Neural progenitor cell (in vitro differentiated cells): Measurements from ENCODE around the gene SH3TC1. TPM values are rescaled to one million over a fixed set of nuclear protein-coding genes. Genes with fewer than 3 reads are reported as not detected.

Experiments
- DNase-seq: peaks from one replicate; pipeline ENCODE4 v3.0.0-alpha.2; 2016; ENCODE audit warnings: low spot score
- H2AFZ ChIP-seq: fragments of 200-600 bp; sonication (generic); replicated peaks from 2 replicates; pipeline ENCODE4 v1.6.1; 2016; ENCODE audit warnings: antibody characterized with exemption
- H3F3A ChIP-seq: fragments of 200-600 bp; sonication (generic); 2 replicates; pipeline ENCODE4 v1.6.1; 2016; ENCODE audit warnings: antibody characterized with exemption, low read depth
- H3K27ac ChIP-seq: fragments of 200-600 bp; sonication (generic); 2 replicates; pipeline ENCODE4 v1.5.1; 2016; ENCODE audit warnings: mild to moderate bottlenecking
- H3K27me3 ChIP-seq: fragments of 200-600 bp; sonication (generic); 2 replicates; pipeline ENCODE4 v1.6.1; 2016; ENCODE audit warnings: mild to moderate bottlenecking, moderate library complexity
- H3K36me3 ChIP-seq: fragments of 200-600 bp; sonication (generic); 2 replicates; pipeline ENCODE4 v1.5.1; 2016
- H3K4me1 ChIP-seq: fragments of 200-600 bp; sonication (generic); 2 replicates; pipeline ENCODE4 v1.6.1; 2016; ENCODE audit warnings: mixed run types
- H3K4me2 ChIP-seq: fragments of 200-600 bp; sonication (generic); 2 replicates; pipeline ENCODE4 v1.6.1; 2016
- H3K4me3 ChIP-seq: fragments of 200-600 bp; sonication (generic); 2 replicates; pipeline ENCODE4 v1.5.1; 2016
- H3K79me2 ChIP-seq: fragments of 200-600 bp; sonication (generic); 2 replicates; pipeline ENCODE4 v1.6.1; 2016; ENCODE audit warnings: low read depth
- H3K9ac ChIP-seq: fragments of 200-600 bp; sonication (generic); 2 replicates; pipeline ENCODE4 v1.6.1; 2016
- H3K9me3 ChIP-seq: fragments of 200-600 bp; sonication (generic); 2 replicates; pipeline ENCODE4 v1.5.1; 2016; ENCODE audit warnings: low read depth
- H4K20me1 ChIP-seq: fragments of 200-600 bp; sonication (generic); 2 replicates; pipeline ENCODE4 v1.6.1; 2016; ENCODE audit warnings: low read depth
- H3K27ac Mint-ChIP-seq: 3 replicates; pipeline ENCODE4 v1.8.0; 2021; ENCODE audit warnings: mixed read lengths
- H3K27me3 Mint-ChIP-seq: 2 replicates; pipeline ENCODE4 v1.8.0; 2022; ENCODE audit warnings: low read depth, mild to moderate bottlenecking, inconsistent platforms, moderate library complexity, mixed read lengths; ENCODE audit not compliant: insufficient read depth
- H3K36me3 Mint-ChIP-seq: 3 replicates; pipeline ENCODE4 v1.8.0; 2021; ENCODE audit warnings: mixed read lengths
- H3K4me1 Mint-ChIP-seq: 3 replicates; pipeline ENCODE4 v1.8.0; 2021; ENCODE audit warnings: mixed read lengths
- H3K4me3 Mint-ChIP-seq: 3 replicates; pipeline ENCODE4 v1.8.0; 2021; ENCODE audit warnings: mild to moderate bottlenecking, moderate library complexity, mixed read lengths
- H3K9me3 Mint-ChIP-seq: 3 replicates; pipeline ENCODE4 v1.8.0; 2020; ENCODE audit warnings: mixed read lengths
- CTCF ChIP-seq: fragments of 200-600 bp; sonication (generic); IDR thresholded peaks from 2 replicates; pipeline ENCODE4 v1.5.1; 2017; ENCODE audit warnings: antibody characterized with exemption, mild to moderate bottlenecking
- EZH2 ChIP-seq: fragments of 200-600 bp; sonication (generic); IDR thresholded peaks from 2 replicates; pipeline ENCODE4 v1.6.1; 2017; ENCODE audit warnings: antibody characterized with exemption, mild to moderate bottlenecking, moderate library complexity
- EZH2phosphoT487 ChIP-seq: fragments of 200-600 bp; sonication (generic); IDR thresholded peaks from 2 replicates; pipeline ENCODE4 v1.6.1; 2017; ENCODE audit warnings: antibody characterized with exemption
- total RNA-seq: library from RNA; depleted of rRNA; stranded (reverse); fragments of >200 nt; gene quantifications from 2 replicates; pipeline ENCODE4 v1.2.3, GENCODE V29; 2015; ENCODE audit warnings: low replicate concordance

The SH3TC1 gene
- total RNA-seq, 1 donor from 2014 or later: 0.22 TPM

DNA sequence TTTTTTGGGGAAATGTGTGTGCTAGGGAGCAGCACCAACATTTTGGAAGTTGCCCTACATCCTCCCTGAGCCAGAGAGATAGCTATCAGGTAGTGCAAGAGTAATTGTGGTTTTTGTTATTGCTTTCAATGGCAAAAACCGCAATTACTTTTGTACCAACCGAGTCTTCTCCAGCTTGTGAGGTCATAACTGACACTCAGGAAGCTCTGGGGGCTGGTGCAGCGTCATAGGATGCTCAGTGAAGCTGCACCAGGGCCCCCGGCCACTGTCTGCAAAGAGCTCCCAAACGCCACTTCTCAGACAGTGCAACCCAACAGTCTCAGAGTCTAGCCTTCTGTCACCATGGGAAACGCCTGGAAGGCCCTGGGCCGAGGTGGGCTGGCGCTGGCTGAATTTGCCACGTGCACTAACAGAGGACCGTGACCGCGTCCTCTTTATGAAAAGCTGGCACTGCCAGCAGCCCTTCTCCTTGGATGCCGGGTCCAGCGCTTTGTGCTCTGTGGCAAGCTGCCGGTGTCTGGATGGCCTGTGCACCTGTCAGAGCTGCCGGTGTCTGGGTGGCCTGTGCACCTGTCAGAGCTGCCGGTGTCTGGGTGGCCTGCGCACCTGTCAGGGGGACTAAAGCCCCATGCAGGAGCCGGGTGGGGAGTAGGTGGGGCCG is 19.4 kb downstream of the SH3TC1 start:
- Mint-ChIP-seq H3K27me3 (peaks cover 7% of the 10 kb centered on the region), H3K4me1 (peaks cover 18% of the 10 kb centered on the region), H3K4me3 (no peak overlapping the region), H3K36me3 (no peaks in the 10 kb centered on the region), H3K27ac (no peak overlapping the region), H3K9me3 (no peaks in the 10 kb centered on the region)
- Histone ChIP-seq H3K4me2 (no peak overlapping the region), H3K4me3 (no peak overlapping the region), H4K20me1 (no peaks in the 10 kb centered on the region), H3K79me2 (no peaks in the 10 kb centered on the region), H3K36me3 (no peaks in the 10 kb centered on the region), H3K27me3 (no peaks in the 10 kb centered on the region), H2AFZ (no peak overlapping the region), H3K27ac (no peak overlapping the region), H3K4me1 (no peaks in the 10 kb centered on the region), H3F3A (no peaks in the 10 kb centered on the region), H3K9ac (no peak overlapping the region), H3K9me3 (no peaks in the 10 kb centered on the region)
- no peak for DNase-seq
- TF ChIP-seq EZH2phosphoT487 (no peak), CTCF (no peak), EZH2 (no peak)

- Histone ChIP-seq H3K36me3 (no peaks in the 10 kb centered on the region), H3K79me2 (no peaks in the 10 kb centered on the region), H3K27me3 (no peaks in the 10 kb centered on the region), H3K4me3 (no peak overlapping the region), H4K20me1 (no peaks in the 10 kb centered on the region), H3K9me3 (no peaks in the 10 kb centered on the region), H3F3A (no peaks in the 10 kb centered on the region), H2AFZ (no peak overlapping the region), H3K4me1 (no peaks in the 10 kb centered on the region), H3K27ac (no peak overlapping the region), H3K9ac (no peak overlapping the region), H3K4me2 (no peak overlapping the region)
- no peak overlapping the region for H3K4me3 Mint-ChIP-seq
- TF ChIP-seq EZH2phosphoT487 (no peak), CTCF (no peak), EZH2 (no peak)
- H3K27ac Mint-ChIP-seq: no peak overlapping the region
- no peaks in the 10 kb centered on the region for H3K36me3 Mint-ChIP-seq
- peaks cover 19% of the 10 kb centered on the region for H3K4me1 Mint-ChIP-seq
- H3K27me3 Mint-ChIP-seq: peaks cover 7% of the 10 kb centered on the region
- H3K9me3 Mint-ChIP-seq: no peaks in the 10 kb centered on the region
- no peak for DNase-seq
Measured at GRCh38 chr4:8219236-8219635, 20.1 kb downstream of the SH3TC1 start.

GRCh38 chr4:8220661-8221450 is 21.8 kb downstream of the SH3TC1 start:
- H3K27ac Mint-ChIP-seq: no peak overlapping the region

GRCh38 chr4:8221476-8221875 is 22.4 kb downstream of the SH3TC1 start:
- Histone ChIP-seq H3K36me3 (no peaks in the 10 kb centered on the region), H3F3A (no peaks in the 10 kb centered on the region), H3K9ac (no peak overlapping the region), H4K20me1 (no peaks in the 10 kb centered on the region), H2AFZ (no peak overlapping the region), H3K4me1 (peaks cover 13% of the 10 kb centered on the region), H3K27ac (no peak overlapping the region), H3K4me3 (no peak overlapping the region), H3K79me2 (no peaks in the 10 kb centered on the region), H3K9me3 (no peaks in the 10 kb centered on the region), H3K4me2 (no peak overlapping the region), H3K27me3 (no peaks in the 10 kb centered on the region)
- peaks cover 34% of the 10 kb centered on the region for H3K4me1 Mint-ChIP-seq
- no peak for TF ChIP-seq EZH2phosphoT487
- TF ChIP-seq CTCF: no peak
- TF ChIP-seq EZH2: no peak
- peaks cover 12% of the 10 kb centered on the region for H3K27me3 Mint-ChIP-seq
- no peak overlapping the region for H3K4me3 Mint-ChIP-seq
- no peak for DNase-seq
- H3K27ac Mint-ChIP-seq: no peak overlapping the region
- no peaks in the 10 kb centered on the region for H3K9me3 Mint-ChIP-seq
- H3K36me3 Mint-ChIP-seq: no peaks in the 10 kb centered on the region

More at GRCh38 chr4:8220661-8221450, 21.8 kb downstream of the SH3TC1 start:
- Mint-ChIP-seq H3K9me3 (no peaks in the 10 kb centered on the region), H3K4me3 (no peak overlapping the region), H3K4me1 (peaks cover 27% of the 10 kb centered on the region), H3K36me3 (no peaks in the 10 kb centered on the region), H3K27me3 (peaks cover 12% of the 10 kb centered on the region)
- Histone ChIP-seq H4K20me1 (no peaks in the 10 kb centered on the region), H3K79me2 (no peaks in the 10 kb centered on the region), H3K27me3 (no peaks in the 10 kb centered on the region), H3K9ac (no peak overlapping the region), H3F3A (no peaks in the 10 kb centered on the region), H3K4me1 (peaks cover 7% of the 10 kb centered on the region), H2AFZ (no peak overlapping the region), H3K4me3 (no peak overlapping the region), H3K9me3 (no peaks in the 10 kb centered on the region), H3K4me2 (no peak overlapping the region), H3K27ac (no peak overlapping the region), H3K36me3 (no peaks in the 10 kb centered on the region)
- TF ChIP-seq EZH2: no peak
- TF ChIP-seq EZH2phosphoT487: no peak
- no peak for DNase-seq
